ENCODE measurements around the gene LONP2. TPM values are rescaled to one million over a fixed set of nuclear protein-coding genes. Genes with fewer than 3 reads are reported as not detected.

LONP2 gene
- total RNA-seq, 1 donor, result 79.9 TPM

GRCh38 chr16:48223490-48223889, 20.6 kb upstream of the LONP2 start:
- TF ChIP-seq CTCF (IDR thresholded peaks at IDR 0.05; ENCODE audit: insufficient read depth, low read depth, low read length), result no peak
- no peak for DNase-seq (ENCODE audit: low read depth)
- H3K4me3 ChIP-seq (ENCODE audit: low read depth, low read length), result no peak overlapping the region

GRCh38 chr16:48225456-48225855, 18.6 kb upstream of the LONP2 start:
- no peak for TF ChIP-seq CTCF (IDR thresholded peaks at IDR 0.05; ENCODE audit: insufficient read depth, low read depth, low read length)
- H3K4me3 ChIP-seq (ENCODE audit: low read depth, low read length), result no peak overlapping the region
- DNase-seq (ENCODE audit: low read depth), result no peak

- peak; percentile 79 for TF ChIP-seq CTCF (IDR thresholded peaks at IDR 0.05; ENCODE audit: insufficient read depth, low read depth, low read length)
- peak; percentile 63 for DNase-seq (ENCODE audit: low read depth)
- H3K4me3 ChIP-seq (ENCODE audit: low read depth, low read length), result no peak overlapping the region
Measured at GRCh38 chr16:48231727-48232492, 12.2 kb upstream of the LONP2 start.

GRCh38 chr16:48232493-48233040, 11.5 kb upstream of the LONP2 start:
- no peak for DNase-seq (ENCODE audit: low read depth)
- H3K4me3 ChIP-seq (ENCODE audit: low read depth, low read length), result no peak overlapping the region

GRCh38 chr16:48234630-48235029, 9.5 kb upstream of the LONP2 start:
- TF ChIP-seq CTCF (IDR thresholded peaks at IDR 0.05; ENCODE audit: insufficient read depth, low read depth, low read length), result no peak
- DNase-seq (ENCODE audit: low read depth), result no peak
- no peak overlapping the region for H3K4me3 ChIP-seq (ENCODE audit: low read depth, low read length)

More at GRCh38 chr16:48232493-48233040, 11.5 kb upstream of the LONP2 start:
- no peak for TF ChIP-seq CTCF (IDR thresholded peaks at IDR 0.05; ENCODE audit: insufficient read depth, low read depth, low read length)

GRCh38 chr16:48235058-48235555, 9.0 kb upstream of the LONP2 start:
- no peak for DNase-seq (ENCODE audit: low read depth)
- H3K4me3 ChIP-seq (ENCODE audit: low read depth, low read length), result no peak overlapping the region
- TF ChIP-seq CTCF (IDR thresholded peaks at IDR 0.05; ENCODE audit: insufficient read depth, low read depth, low read length), result no peak
